HepG2 (cell line): ENCODE measurements around the gene ZNF490. TPM values are rescaled to one million over a fixed set of nuclear protein-coding genes. Genes with fewer than 3 reads are reported as not detected.
A peak's percentile ranks its signal among the peaks of the same experiment; 100 is the strongest.

Source experiments
- AGO1 ChIP-seq: fragments of 200-400 bp; formaldehyde crosslinking; IDR thresholded peaks from 2 replicates; pipeline ENCODE4 v1.6.1; 2017; ENCODE audit warnings: mild to moderate bottlenecking, low read depth, low read length, moderate library complexity; ENCODE audit not compliant: poor library complexity, severe bottlenecking
- BRCA1 ChIP-seq: sonication (generic); formaldehyde crosslinking; IDR thresholded peaks from 2 replicates; pipeline ENCODE4 v1.4.0; 2020; ENCODE audit warnings: missing genetic modification reagents
- CBFB ChIP-seq: sonication (generic); formaldehyde crosslinking; IDR thresholded peaks from 2 replicates; pipeline ENCODE4 v1.4.0; 2020; ENCODE audit warnings: missing genetic modification reagents
- ELF4 ChIP-seq: sonication (generic); formaldehyde crosslinking; IDR thresholded peaks from 2 replicates; pipeline ENCODE4 v1.5.0; 2020; ENCODE audit warnings: missing genetic modification reagents, mild to moderate bottlenecking, moderate library complexity, borderline replicate concordance
- FOXK1 ChIP-seq: sonication (generic); formaldehyde crosslinking; IDR thresholded peaks from 2 replicates; pipeline ENCODE4 v1.4.0; 2020; ENCODE audit warnings: low read depth, missing genetic modification reagents, borderline replicate concordance
- HMG20A ChIP-seq: IDR thresholded peaks from 2 replicates; pipeline ENCODE4 v1.6.1; 2016; ENCODE audit warnings: borderline replicate concordance
- JUND ChIP-seq: sonication (generic); formaldehyde crosslinking; IDR thresholded peaks from 2 replicates; pipeline ENCODE4 v1.8.0; 2022; ENCODE audit warnings: mild to moderate bottlenecking, missing genetic modification reagents
- KDM3A ChIP-seq: IDR thresholded peaks from 2 replicates; pipeline ENCODE4 v1.6.1; 2018; ENCODE audit warnings: low read depth, missing compliant biosample characterization
- MTF2 ChIP-seq: sonication (generic); formaldehyde crosslinking; IDR thresholded peaks from 2 replicates; pipeline ENCODE4 v1.5.0; 2020; ENCODE audit warnings: missing genetic modification reagents, borderline replicate concordance
- NFKBIZ ChIP-seq: IDR thresholded peaks from 2 replicates; pipeline ENCODE4 v1.6.1; 2018; ENCODE audit warnings: missing genetic modification reagents, missing compliant biosample characterization
- NKX3-1 ChIP-seq: sonication (generic); formaldehyde crosslinking; IDR thresholded peaks from 2 replicates; pipeline ENCODE4 v1.5.0; 2020; ENCODE audit warnings: missing genetic modification reagents
- NR2F1 ChIP-seq, 2 experiments: fragments of 450-650 bp in 1 of 2; formaldehyde crosslinking in 1 of 2; IDR thresholded peaks; 2 replicates each; pipeline versions ENCODE4 v1.5.0 to v1.6.1; 2016 to 2020; ENCODE audit warnings: mild to moderate bottlenecking in 1 of 2, missing compliant biosample characterization in 1 of 2, missing genetic modification reagents in 1 of 2, moderate library complexity in 1 of 2
- PAX8 ChIP-seq: sonication (generic); formaldehyde crosslinking; IDR thresholded peaks from 2 replicates; pipeline ENCODE4 v1.8.0; 2022; ENCODE audit warnings: mild to moderate bottlenecking, missing genetic modification reagents, borderline replicate concordance
- RELA ChIP-seq: sonication (generic); formaldehyde crosslinking; IDR thresholded peaks from 2 replicates; pipeline ENCODE4 v1.4.0; 2020; ENCODE audit warnings: missing genetic modification reagents
- RNF2 ChIP-seq: fragments of 450-650 bp; conservative IDR thresholded peaks from 2 replicates; pipeline ENCODE4 v1.6.1; 2016; ENCODE audit warnings: low read depth
- YEATS2 ChIP-seq: sonication (generic); formaldehyde crosslinking; IDR thresholded peaks from 2 replicates; pipeline ENCODE4 v1.4.0; 2020; ENCODE audit warnings: missing genetic modification reagents, borderline replicate concordance
- ZBTB20 ChIP-seq: sonication (generic); formaldehyde crosslinking; IDR thresholded peaks from 2 replicates; pipeline ENCODE4 v1.8.1; 2023; ENCODE audit warnings: missing genetic modification reagents, low read depth, mild to moderate bottlenecking, borderline replicate concordance
- ZBTB21 ChIP-seq: sonication (generic); formaldehyde crosslinking; IDR thresholded peaks from 2 replicates; pipeline ENCODE4 v1.4.0; 2020; ENCODE audit warnings: missing genetic modification reagents
- ZNF235 ChIP-seq: sonication (generic); formaldehyde crosslinking; IDR thresholded peaks from 2 replicates; pipeline ENCODE4 v1.8.1; 2023; ENCODE audit warnings: mild to moderate bottlenecking, missing genetic modification reagents, borderline replicate concordance
- ZNF430 ChIP-seq: sonication (generic); formaldehyde crosslinking; IDR thresholded peaks from 2 replicates; pipeline ENCODE4 v1.9.0; 2021; ENCODE audit warnings: mild to moderate bottlenecking, missing genetic modification reagents
- ZNF512 ChIP-seq: sonication (generic); formaldehyde crosslinking; IDR thresholded peaks from 2 replicates; pipeline ENCODE4 v1.4.0; 2020; ENCODE audit warnings: mild to moderate bottlenecking, missing genetic modification reagents
- ZNF530 ChIP-seq: sonication (generic); formaldehyde crosslinking; IDR thresholded peaks from 2 replicates; pipeline ENCODE4 v1.5.0; 2020; ENCODE audit warnings: low read depth, mild to moderate bottlenecking, missing genetic modification reagents
- ZNF605 ChIP-seq: sonication (generic); formaldehyde crosslinking; IDR thresholded peaks from 2 replicates; pipeline ENCODE4 v1.8.0; 2022; ENCODE audit warnings: mild to moderate bottlenecking, missing genetic modification reagents
- ZNF709 ChIP-seq: sonication (generic); formaldehyde crosslinking; IDR thresholded peaks from 2 replicates; pipeline ENCODE4 v1.5.0; 2020; ENCODE audit warnings: mild to moderate bottlenecking, missing genetic modification reagents
- ZNF850 ChIP-seq: sonication (generic); formaldehyde crosslinking; conservative IDR thresholded peaks from 2 replicates; pipeline ENCODE4 v1.9.0; 2021; ENCODE audit warnings: mild to moderate bottlenecking, missing genetic modification reagents
- ZZZ3 ChIP-seq: sonication (generic); formaldehyde crosslinking; IDR thresholded peaks from 2 replicates; pipeline ENCODE4 v1.4.0; 2020; ENCODE audit warnings: missing genetic modification reagents, mild to moderate bottlenecking, borderline replicate concordance
- polyA plus RNA-seq, 8 experiments: library from polyadenylated mRNA; depleted of rRNA in 3 of 8; stranded (reverse) in 7 of 8; unstranded in 1 of 8; fragments of >200 nt; fragmentation: Illumina TruSeq in 4 of 8; extraction: Trizol in 4 of 8; gene quantifications; 2 replicates each; pipeline versions ENCODE4 v1.2.1 to v1.2.3, GENCODE V29; 2011 to 2016; ENCODE audit warnings: low read depth in 4 of 8, missing spikeins in 1 of 8, mixed read lengths in 1 of 8; ENCODE audit not compliant: insufficient read depth in 1 of 8
- total RNA-seq, 5 experiments: library from RNA; depleted of rRNA; stranded (reverse); fragments of >200 nt; fragmentation: Illumina TruSeq; extraction: Trizol; gene quantifications; 2 replicates each; pipeline ENCODE4 v1.2.3, GENCODE V29; 2016; ENCODE audit warnings: low read depth in 1 of 5
- TF ChIP-seq, protein P1 (sequence below): sonication (generic); formaldehyde crosslinking; IDR thresholded peaks from 2 replicates; pipeline ENCODE4 v1.4.0; 2020; ENCODE audit warnings: missing genetic modification reagents, mild to moderate bottlenecking, borderline replicate concordance
- TF ChIP-seq, protein P2 (sequence below): sonication (generic); formaldehyde crosslinking; IDR thresholded peaks from 2 replicates; pipeline ENCODE4 v1.5.1; 2020; ENCODE audit warnings: mild to moderate bottlenecking, missing genetic modification reagents, borderline replicate concordance

ZNF490 gene
- total and polyA plus RNA-seq, 2 of the 13 experiments (the other 11 are each of a cell fraction or from before 2014, with no cell fraction given), result 1.3 to 2.9 TPM

DNA sequence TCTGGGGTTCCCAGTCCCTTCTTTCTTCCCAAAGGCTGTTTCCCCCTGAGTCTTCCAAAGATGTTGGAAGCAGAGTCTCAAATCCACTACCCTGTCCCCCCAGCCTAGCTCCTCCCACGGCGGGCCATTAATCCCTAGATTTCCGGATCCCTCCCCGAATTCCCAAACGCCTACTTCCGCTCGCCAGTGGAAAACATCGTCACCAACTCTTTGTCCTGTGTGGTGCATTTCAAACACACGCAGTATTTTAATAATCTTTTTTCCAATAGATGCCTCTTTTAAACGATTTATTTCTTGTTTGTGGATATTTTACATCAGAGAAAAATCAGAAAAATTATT, 717 bp upstream of the ZNF490 start (continued):
- TF ChIP-seq ZNF709 (no peak), ZBTB21 (CRISPR knock-in tag) (peak; percentile 22; the same call in 1 of the 2 replicates), ZNF605 (no peak; the same call in 1 of the 2 replicates), ZZZ3 (no peak), NFKBIZ (CRISPR knock-in tag) (no peak), ZNF512 (CRISPR knock-in tag) (no peak), CBFB (CRISPR knock-in tag) (no peak), YEATS2 (CRISPR knock-in tag) (0 out of 2 replicates have a peak, but pooled peaks have one; percentile 8), ZNF530 (no peak), ZBTB20 (CRISPR knock-in tag) (no peak), ZNF850 (CRISPR knock-in tag) (no peak), ZNF235 (no peak), PAX8 (no peak), FOXK1 (CRISPR knock-in tag) (0 out of 2 replicates have a peak, but pooled peaks have one; percentile 21), NKX3-1 (CRISPR knock-in tag) (peak; percentile 14; the same call in 1 of the 2 replicates), AGO1 (no peak), MTF2 (CRISPR knock-in tag) (no peak), RNF2 (no peak), HMG20A (CRISPR knock-in tag) (no peak), ELF4 (CRISPR knock-in tag) (0 out of 2 replicates have a peak, but pooled peaks have one; percentile 58), RELA (CRISPR knock-in tag) (no peak), JUND (CRISPR knock-in tag) (no peak), KDM3A (CRISPR knock-in tag) (no peak), NR2F1 (CRISPR knock-in tag; IDR thresholded peaks at IDR 0.05) (no peak), BRCA1 (0 out of 2 replicates have a peak, but pooled peaks have one; percentile 13), ZNF430 (CRISPR knock-in tag) (peak; percentile 3; the same call in 1 of the 2 replicates)
- TF ChIP-seq, protein P1, sequence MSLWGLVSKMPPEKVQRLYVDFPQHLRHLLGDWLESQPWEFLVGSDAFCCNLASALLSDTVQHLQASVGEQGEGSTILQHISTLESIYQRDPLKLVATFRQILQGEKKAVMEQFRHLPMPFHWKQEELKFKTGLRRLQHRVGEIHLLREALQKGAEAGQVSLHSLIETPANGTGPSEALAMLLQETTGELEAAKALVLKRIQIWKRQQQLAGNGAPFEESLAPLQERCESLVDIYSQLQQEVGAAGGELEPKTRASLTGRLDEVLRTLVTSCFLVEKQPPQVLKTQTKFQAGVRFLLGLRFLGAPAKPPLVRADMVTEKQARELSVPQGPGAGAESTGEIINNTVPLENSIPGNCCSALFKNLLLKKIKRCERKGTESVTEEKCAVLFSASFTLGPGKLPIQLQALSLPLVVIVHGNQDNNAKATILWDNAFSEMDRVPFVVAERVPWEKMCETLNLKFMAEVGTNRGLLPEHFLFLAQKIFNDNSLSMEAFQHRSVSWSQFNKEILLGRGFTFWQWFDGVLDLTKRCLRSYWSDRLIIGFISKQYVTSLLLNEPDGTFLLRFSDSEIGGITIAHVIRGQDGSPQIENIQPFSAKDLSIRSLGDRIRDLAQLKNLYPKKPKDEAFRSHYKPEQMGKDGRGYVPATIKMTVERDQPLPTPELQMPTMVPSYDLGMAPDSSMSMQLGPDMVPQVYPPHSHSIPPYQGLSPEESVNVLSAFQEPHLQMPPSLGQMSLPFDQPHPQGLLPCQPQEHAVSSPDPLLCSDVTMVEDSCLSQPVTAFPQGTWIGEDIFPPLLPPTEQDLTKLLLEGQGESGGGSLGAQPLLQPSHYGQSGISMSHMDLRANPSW, result no peak
- TF ChIP-seq, protein P2, sequence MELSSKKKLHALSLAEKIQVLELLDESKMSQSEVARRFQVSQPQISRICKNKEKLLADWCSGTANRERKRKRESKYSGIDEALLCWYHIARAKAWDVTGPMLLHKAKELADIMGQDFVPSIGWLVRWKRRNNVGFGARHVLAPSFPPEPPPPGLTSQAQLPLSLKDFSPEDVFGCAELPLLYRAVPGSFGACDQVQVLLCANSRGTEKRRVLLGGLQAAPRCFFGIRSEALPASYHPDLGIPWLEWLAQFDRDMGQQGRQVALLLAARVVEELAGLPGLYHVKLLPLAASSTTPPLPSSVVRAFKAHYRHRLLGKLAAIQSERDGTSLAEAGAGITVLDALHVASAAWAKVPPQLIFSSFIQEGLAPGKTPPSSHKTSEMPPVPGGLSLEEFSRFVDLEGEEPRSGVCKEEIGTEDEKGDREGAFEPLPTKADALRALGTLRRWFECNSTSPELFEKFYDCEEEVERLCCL (CRISPR knock-in tag), result no peak
